Measurements from ENCODE around the gene GPR32.

The GPR32 gene

GRCh38 chr19:50790396-50790795 lies 20.1 kb downstream of the GPR32 start, which contains the start of gene ACP4:
TSS of gene ACP4 (plus strand) at chr19:50790415. CDS start at chr19:50790415, 0 bp downstream.
- no peak within 1 kb of the TSS for H3K4me3 ChIP-seq (ENCODE audit: control insufficient read depth in 1 of 7, extremely low read depth in 1 of 7, insufficient read depth in 4 of 7, low read depth in 2 of 7, low read length in 6 of 7)
- 92% methylated on average over 5 of the region's 15 CpGs for WGBS (ENCODE audit: insufficient coverage)
- no peak within 1 kb of the TSS for H3K27ac ChIP-seq (ENCODE audit: insufficient read depth in 1 of 2, low read depth in 1 of 2, low read length in 2 of 2, poor library complexity in 1 of 2, severe bottlenecking in 2 of 2)
- no peaks in the 10 kb centered on the region for H3K27me3 ChIP-seq (replicated peaks in 2 of 5; ENCODE audit: control insufficient read depth in 4 of 5, insufficient read depth in 5 of 5, low read length in 4 of 5)
- no peaks in the 10 kb centered on the region for H3K9me3 ChIP-seq (ENCODE audit: control extremely low read depth in 1 of 5, control insufficient read depth in 4 of 5, insufficient read depth in 2 of 5, low read depth in 1 of 5, low read length in 4 of 5)
- peaks cover 0 to 1% (median 0%) of the 10 kb centered on the region in 4 experiments for H3K36me3 ChIP-seq (ENCODE audit: control insufficient read depth in 4 of 4, insufficient read depth in 4 of 4, low read length in 3 of 4)
- POLR2A ChIA-PET: interaction anchor here (1.2 kb wide), 1 partner anchor 13 kb away, joined by 3 read pairs; no protein-coding TSS in a partner anchor
- DNase-seq: no peak
- H3K4me1 ChIP-seq (ENCODE audit: control extremely low read depth in 1 of 4, control insufficient read depth in 4 of 4, insufficient read depth in 4 of 4, low read length in 3 of 4): peaks cover 0 to 10% (median 2%) of the 10 kb centered on the region in 4 experiments
- CTCF ChIA-PET: interaction anchor here (1.0 to 3.1 kb wide), 2 partner anchors 8 to 66 kb away, joined by 3 to 11 read pairs; no protein-coding TSS in a partner anchor

- H3K36me3 ChIP-seq (ENCODE audit: control insufficient read depth in 4 of 4, insufficient read depth in 4 of 4, low read length in 3 of 4): peaks cover 0 to 6% (median 2%) of the 10 kb centered on the region in 4 experiments
- H3K27me3 ChIP-seq (replicated peaks in 2 of 5; ENCODE audit: control insufficient read depth in 4 of 5, insufficient read depth in 5 of 5, low read length in 4 of 5): no peaks in the 10 kb centered on the region
- no peak overlapping the region for H3K27ac ChIP-seq (ENCODE audit: insufficient read depth in 1 of 2, low read depth in 1 of 2, low read length in 2 of 2, poor library complexity in 1 of 2, severe bottlenecking in 2 of 2)
- ChIA-PET CTCF (interaction anchor here (2.1 to 3.1 kb wide), 2 partner anchors 9 to 185 kb away, joined by 4 to 11 read pairs; no protein-coding TSS in a partner anchor), POLR2A (interaction anchor here (1.2 kb wide), 1 partner anchor 13 kb away, joined by 3 read pairs; no protein-coding TSS in a partner anchor)
- no peak for DNase-seq
- H3K4me1 ChIP-seq (ENCODE audit: control extremely low read depth in 1 of 4, control insufficient read depth in 4 of 4, insufficient read depth in 4 of 4, low read length in 3 of 4): peaks cover 0 to 10% (median 2%) of the 10 kb centered on the region in 4 experiments
- WGBS (ENCODE audit: insufficient coverage): 97% methylated on average over 6 of the region's 6 CpGs
- no peaks in the 10 kb centered on the region for H3K9me3 ChIP-seq (ENCODE audit: control extremely low read depth in 1 of 5, control insufficient read depth in 4 of 5, insufficient read depth in 2 of 5, low read depth in 1 of 5, low read length in 4 of 5)
- H3K4me3 ChIP-seq (ENCODE audit: control insufficient read depth in 1 of 7, extremely low read depth in 1 of 7, insufficient read depth in 4 of 7, low read depth in 2 of 7, low read length in 6 of 7): no peak overlapping the region
Observed at GRCh38 chr19:50790922-50791467, 20.7 kb downstream of the GPR32 start.

GRCh38 chr19:50791594-50792271 lies 21.5 kb downstream of the GPR32 start:
- H3K36me3 ChIP-seq (ENCODE audit: control insufficient read depth in 4 of 4, insufficient read depth in 4 of 4, low read length in 3 of 4): peaks cover 0 to 12% (median 6%) of the 10 kb centered on the region in 4 experiments
- ChIA-PET POLR2A (no interaction called here), CTCF (interaction anchor here (2.1 to 3.1 kb wide), 2 partner anchors 10 to 185 kb away, joined by 4 to 11 read pairs; no protein-coding TSS in a partner anchor)
- no peak overlapping the region for H3K27ac ChIP-seq (ENCODE audit: insufficient read depth in 1 of 2, low read depth in 1 of 2, low read length in 2 of 2, poor library complexity in 1 of 2, severe bottlenecking in 2 of 2)
- H3K4me3 ChIP-seq (ENCODE audit: control insufficient read depth in 1 of 7, extremely low read depth in 1 of 7, insufficient read depth in 4 of 7, low read depth in 2 of 7, low read length in 6 of 7): no peak overlapping the region
- H3K9me3 ChIP-seq (ENCODE audit: control extremely low read depth in 1 of 5, control insufficient read depth in 4 of 5, insufficient read depth in 2 of 5, low read depth in 1 of 5, low read length in 4 of 5): no peaks in the 10 kb centered on the region
- DNase-seq: no peak
- 93% methylated on average over 43 of the region's 47 CpGs for WGBS (ENCODE audit: insufficient coverage)
- no peaks in the 10 kb centered on the region for H3K27me3 ChIP-seq (replicated peaks in 2 of 5; ENCODE audit: control insufficient read depth in 4 of 5, insufficient read depth in 5 of 5, low read length in 4 of 5)
- peaks cover 0 to 10% (median 2%) of the 10 kb centered on the region in 4 experiments for H3K4me1 ChIP-seq (ENCODE audit: control extremely low read depth in 1 of 4, control insufficient read depth in 4 of 4, insufficient read depth in 4 of 4, low read length in 3 of 4)

- Histone ChIP-seq H3K4me1 (ENCODE audit: control extremely low read depth in 1 of 4, control insufficient read depth in 4 of 4, insufficient read depth in 4 of 4, low read length in 3 of 4) (peaks cover 0 to 10% (median 2%) of the 10 kb centered on the region in 4 experiments), H3K36me3 (ENCODE audit: control insufficient read depth in 4 of 4, insufficient read depth in 4 of 4, low read length in 3 of 4) (peaks cover under 1 to 20% (median 11%) of the 10 kb centered on the region in 4 experiments), H3K9me3 (ENCODE audit: control extremely low read depth in 1 of 5, control insufficient read depth in 4 of 5, insufficient read depth in 2 of 5, low read depth in 1 of 5, low read length in 4 of 5) (no peaks in the 10 kb centered on the region), H3K27ac (ENCODE audit: insufficient read depth in 1 of 2, low read depth in 1 of 2, low read length in 2 of 2, poor library complexity in 1 of 2, severe bottlenecking in 2 of 2) (no peak overlapping the region), H3K27me3 (replicated peaks in 2 of 5; ENCODE audit: control insufficient read depth in 4 of 5, insufficient read depth in 5 of 5, low read length in 4 of 5) (no peaks in the 10 kb centered on the region), H3K4me3 (ENCODE audit: control insufficient read depth in 1 of 7, extremely low read depth in 1 of 7, insufficient read depth in 4 of 7, low read depth in 2 of 7, low read length in 6 of 7) (no peak overlapping the region)
- ChIA-PET POLR2A (no interaction called here), CTCF (interaction anchor here (2.1 to 3.1 kb wide), 2 partner anchors 10 to 186 kb away, joined by 4 to 11 read pairs; no protein-coding TSS in a partner anchor)
- no peak for DNase-seq
- WGBS (ENCODE audit: insufficient coverage): 98% methylated on average over 11 of the region's 13 CpGs
Observed at GRCh38 chr19:50792272-50793250, 22.3 kb downstream of the GPR32 start.

GRCh38 chr19:50793558-50794065 lies 23.3 kb downstream of the GPR32 start:
- H3K27ac ChIP-seq (ENCODE audit: insufficient read depth in 1 of 2, low read depth in 1 of 2, low read length in 2 of 2, poor library complexity in 1 of 2, severe bottlenecking in 2 of 2): no peak overlapping the region
- DNase-seq: no peak
- ChIA-PET CTCF (interaction anchor here (0.6 to 1.8 kb wide), 2 partner anchors 14 to 392 kb away, joined by 3 to 5 read pairs; no protein-coding TSS in a partner anchor), POLR2A (no interaction called here)
- H3K4me1 ChIP-seq (ENCODE audit: control extremely low read depth in 1 of 4, control insufficient read depth in 4 of 4, insufficient read depth in 4 of 4, low read length in 3 of 4): peaks cover 0 to 10% (median 2%) of the 10 kb centered on the region in 4 experiments
- peaks cover 4 to 30% (median 22%) of the 10 kb centered on the region in 4 experiments for H3K36me3 ChIP-seq (ENCODE audit: control insufficient read depth in 4 of 4, insufficient read depth in 4 of 4, low read length in 3 of 4)
- H3K27me3 ChIP-seq (replicated peaks in 2 of 5; ENCODE audit: control insufficient read depth in 4 of 5, insufficient read depth in 5 of 5, low read length in 4 of 5): no peaks in the 10 kb centered on the region
- 75% methylated on average over 3 of the region's 11 CpGs for WGBS (ENCODE audit: insufficient coverage)
- H3K9me3 ChIP-seq (ENCODE audit: control extremely low read depth in 1 of 5, control insufficient read depth in 4 of 5, insufficient read depth in 2 of 5, low read depth in 1 of 5, low read length in 4 of 5): no peaks in the 10 kb centered on the region
- H3K4me3 ChIP-seq (ENCODE audit: control insufficient read depth in 1 of 7, extremely low read depth in 1 of 7, insufficient read depth in 4 of 7, low read depth in 2 of 7, low read length in 6 of 7): no peak overlapping the region

- peaks cover 0 to 10% (median 2%) of the 10 kb centered on the region in 4 experiments for H3K4me1 ChIP-seq (ENCODE audit: control extremely low read depth in 1 of 4, control insufficient read depth in 4 of 4, insufficient read depth in 4 of 4, low read length in 3 of 4)
- ChIA-PET POLR2A (no interaction called here), CTCF (interaction anchor here (1.4 to 1.8 kb wide), 2 partner anchors 15 to 70 kb away, joined by 5 read pairs; no protein-coding TSS in a partner anchor)
- WGBS (ENCODE audit: insufficient coverage): 53% methylated on average over 9 of the region's 16 CpGs
- H3K27me3 ChIP-seq (replicated peaks in 2 of 5; ENCODE audit: control insufficient read depth in 4 of 5, insufficient read depth in 5 of 5, low read length in 4 of 5): no peaks in the 10 kb centered on the region
- peak in 2 of 3 donors; percentile 46 to 53 for DNase-seq
- no peak overlapping the region for H3K27ac ChIP-seq (ENCODE audit: insufficient read depth in 1 of 2, low read depth in 1 of 2, low read length in 2 of 2, poor library complexity in 1 of 2, severe bottlenecking in 2 of 2)
- H3K4me3 ChIP-seq (ENCODE audit: control insufficient read depth in 1 of 7, extremely low read depth in 1 of 7, insufficient read depth in 4 of 7, low read depth in 2 of 7, low read length in 6 of 7): no peak overlapping the region
- H3K9me3 ChIP-seq (ENCODE audit: control extremely low read depth in 1 of 5, control insufficient read depth in 4 of 5, insufficient read depth in 2 of 5, low read depth in 1 of 5, low read length in 4 of 5): no peaks in the 10 kb centered on the region
- peaks cover 4 to 36% (median 27%) of the 10 kb centered on the region in 4 experiments for H3K36me3 ChIP-seq (ENCODE audit: control insufficient read depth in 4 of 4, insufficient read depth in 4 of 4, low read length in 3 of 4)
Observed at GRCh38 chr19:50794074-50794875, 24.0 kb downstream of the GPR32 start.
